ENCODE data around the gene OGDH.
"Not testable (repeated sequence)": the region's sequence is repeated elsewhere in the genome, so short reads cannot be mapped to it uniquely, and the experiment has no call there.

Gene OGDH

DNA sequence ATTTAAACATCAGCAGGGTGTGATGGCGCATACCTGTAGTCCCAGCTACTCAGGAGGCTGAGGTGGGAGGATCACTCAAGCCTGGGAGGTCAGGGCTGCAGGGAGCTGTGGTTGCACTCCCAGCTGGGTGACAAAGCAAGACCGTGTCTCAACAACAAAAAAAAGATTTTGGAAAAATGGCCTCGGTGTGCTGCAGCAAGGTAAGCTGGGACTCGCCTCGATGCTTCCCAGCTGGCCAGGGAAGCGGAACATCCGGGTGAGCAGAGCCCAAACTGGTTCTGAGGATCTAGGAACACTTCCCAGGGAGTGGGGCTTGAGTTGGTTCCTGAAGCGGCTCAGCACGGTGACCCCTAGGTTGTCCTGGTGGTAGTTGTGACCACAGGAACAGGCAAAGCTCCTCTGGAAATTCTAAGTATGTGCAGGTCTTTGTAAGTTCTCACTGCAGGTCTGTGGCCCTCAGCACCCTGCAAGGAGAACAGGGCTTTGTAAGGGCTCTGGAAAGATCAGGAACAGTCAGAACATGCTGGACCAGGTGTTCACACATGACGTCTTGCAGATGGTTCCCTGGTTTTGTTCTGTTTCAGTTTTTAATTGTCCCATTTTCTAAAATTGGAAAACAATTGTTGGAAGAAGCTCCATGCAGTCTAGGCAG lies 103.6 kb downstream of the OGDH start:
- Histone ChIP-seq H3K9me3 (ENCODE audit: low read depth, low read length) (no peaks in the 10 kb centered on the region), H3K9ac (ENCODE audit: insufficient read length) (no peak overlapping the region), H3K36me3 (ENCODE audit: insufficient read depth, low read length) (peaks cover 19% of the 10 kb centered on the region; the same call in 1 of the 2 replicates), H3K27ac (no peak overlapping the region), H3K4me3 (no peak overlapping the region)
- TF ChIP-seq EZH2 (IDR thresholded peaks at IDR 0.05), result no peak
- no peak for TF ChIP-seq FOXP2 (optimal IDR thresholded peaks at IDR 0.05; ENCODE audit: control extremely low read depth, extremely low read length, insufficient read depth)
- no peak for TF ChIP-seq POLR2AphosphoS5 (IDR thresholded peaks at IDR 0.05; ENCODE audit: borderline replicate concordance, low read depth, low read length)
- DNase-seq (ENCODE audit: low read depth, low spot score), result no peak

GRCh38 chr7:44711528-44711927 lies 105.1 kb downstream of the OGDH start:
- Histone ChIP-seq H3K9me3 (ENCODE audit: low read depth, low read length) (no peaks in the 10 kb centered on the region), H3K9ac (ENCODE audit: insufficient read length) (no peak overlapping the region), H3K4me3 (no peak overlapping the region), H3K27ac (no peak overlapping the region), H3K36me3 (ENCODE audit: insufficient read depth, low read length) (peaks cover 14% of the 10 kb centered on the region; the same call in 1 of the 2 replicates)
- no peak for DNase-seq (ENCODE audit: low read depth, low spot score)
- TF ChIP-seq FOXP2 (optimal IDR thresholded peaks at IDR 0.05; ENCODE audit: control extremely low read depth, extremely low read length, insufficient read depth), result no peak
- TF ChIP-seq POLR2AphosphoS5 (IDR thresholded peaks at IDR 0.05; ENCODE audit: borderline replicate concordance, low read depth, low read length), result no peak

DNA sequence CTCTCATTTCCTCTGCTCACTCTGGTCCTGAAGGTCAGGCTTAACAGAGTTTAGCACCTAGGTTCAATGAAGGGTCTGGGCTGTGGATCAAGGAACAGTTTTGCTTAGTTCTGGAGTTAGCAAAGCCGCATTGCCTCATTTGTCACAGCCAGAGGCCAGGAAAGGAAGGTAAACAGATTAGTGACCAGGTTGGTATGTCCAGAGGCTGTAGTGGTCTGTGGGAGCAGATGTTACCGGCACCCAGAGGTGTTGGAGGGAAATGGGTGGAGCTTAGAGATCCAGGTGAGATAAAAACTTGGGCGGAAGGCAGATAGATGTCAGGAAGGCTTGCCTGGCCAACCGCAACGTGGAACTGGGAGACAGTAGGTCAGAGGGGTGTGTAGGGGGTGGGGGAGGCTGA lies 105.6 kb downstream of the OGDH start:
- no peak for TF ChIP-seq FOXP2 (optimal IDR thresholded peaks at IDR 0.05; ENCODE audit: control extremely low read depth, extremely low read length, insufficient read depth)
- no peak for TF ChIP-seq POLR2AphosphoS5 (IDR thresholded peaks at IDR 0.05; ENCODE audit: borderline replicate concordance, low read depth, low read length)
- no peak for TF ChIP-seq EZH2 (IDR thresholded peaks at IDR 0.05)
- Histone ChIP-seq H3K36me3 (ENCODE audit: insufficient read depth, low read length) (peaks cover 14% of the 10 kb centered on the region; the same call in 1 of the 2 replicates), H3K9me3 (ENCODE audit: low read depth, low read length) (no peaks in the 10 kb centered on the region), H3K27ac (no peak overlapping the region), H3K4me3 (no peak overlapping the region), H3K9ac (ENCODE audit: insufficient read length) (no peak overlapping the region)
- no peak for DNase-seq (ENCODE audit: low read depth, low spot score)

DNA sequence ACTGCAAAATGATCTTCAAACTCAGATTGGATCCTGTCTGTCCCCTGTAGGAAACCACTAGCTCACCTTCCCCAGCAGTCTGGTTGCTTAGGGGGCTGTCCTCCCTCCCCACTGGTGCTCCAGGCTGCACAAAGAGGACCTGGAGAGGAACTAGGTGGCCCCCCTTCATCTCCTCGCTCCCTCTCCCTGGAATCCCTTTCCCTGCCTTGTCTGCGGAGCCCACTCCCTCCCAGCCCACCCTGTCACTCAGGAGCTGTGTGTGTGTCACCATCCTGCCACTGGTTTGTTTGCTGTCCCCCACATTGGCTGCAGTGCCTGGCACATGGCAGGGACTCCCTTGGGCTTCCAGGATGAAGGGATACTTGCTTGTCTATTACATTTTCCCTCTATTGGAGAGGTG lies 106.7 kb downstream of the OGDH start:
- TF ChIP-seq FOXP2 (optimal IDR thresholded peaks at IDR 0.05; ENCODE audit: control extremely low read depth, extremely low read length, insufficient read depth) (no peak), POLR2AphosphoS5 (IDR thresholded peaks at IDR 0.05; ENCODE audit: borderline replicate concordance, low read depth, low read length) (no peak), EZH2 (IDR thresholded peaks at IDR 0.05) (no peak)
- no peak for DNase-seq (ENCODE audit: low read depth, low spot score)
- Histone ChIP-seq H3K27ac (no peak overlapping the region), H3K9ac (ENCODE audit: insufficient read length) (no peak overlapping the region), H3K4me3 (no peak overlapping the region), H3K9me3 (ENCODE audit: low read depth, low read length) (no peaks in the 10 kb centered on the region), H3K36me3 (ENCODE audit: insufficient read depth, low read length) (peaks cover 5% of the 10 kb centered on the region; the same call in 1 of the 2 replicates)

DNA sequence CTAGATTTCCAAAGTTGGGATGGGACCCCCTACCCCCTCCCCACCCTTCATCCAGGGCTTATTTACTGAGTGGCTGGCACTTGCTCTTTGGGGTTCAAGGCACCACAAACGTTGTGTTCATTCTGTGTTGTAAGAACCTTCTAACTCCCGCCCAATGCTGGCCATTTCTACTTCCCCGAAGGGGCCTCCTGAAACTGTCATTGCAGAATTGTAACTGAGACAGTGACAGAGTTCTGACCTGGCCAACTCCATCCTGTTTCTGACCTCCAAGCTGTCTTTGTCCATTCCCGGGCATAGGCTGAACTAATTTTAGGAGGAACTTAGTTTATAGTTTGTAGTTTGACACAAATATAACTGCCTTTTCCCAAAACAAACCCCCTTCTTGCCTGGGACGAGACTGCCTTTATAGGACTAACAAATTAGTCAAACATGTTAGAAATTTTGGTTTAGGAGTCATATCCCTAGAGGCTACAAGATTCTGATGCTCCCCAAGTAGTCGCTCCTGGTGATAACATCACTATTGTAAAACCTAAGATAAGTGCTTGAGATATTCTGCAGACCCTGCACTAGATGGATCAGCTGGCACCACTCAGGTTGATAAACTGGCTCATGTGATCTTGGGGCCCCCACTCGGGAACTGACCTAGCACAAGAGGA lies 107.4 kb downstream of the OGDH start:
- Histone ChIP-seq H3K36me3 (ENCODE audit: insufficient read depth, low read length) (peaks cover 3% of the 10 kb centered on the region; the same call in 1 of the 2 replicates), H3K4me3 (no peak overlapping the region), H3K9me3 (ENCODE audit: low read depth, low read length) (no peaks in the 10 kb centered on the region), H3K27ac (no peak overlapping the region), H3K9ac (ENCODE audit: insufficient read length) (no peak overlapping the region)
- no peak for TF ChIP-seq EZH2 (IDR thresholded peaks at IDR 0.05)
- TF ChIP-seq POLR2AphosphoS5 (IDR thresholded peaks at IDR 0.05; ENCODE audit: borderline replicate concordance, low read depth, low read length), result no peak
- no peak for TF ChIP-seq FOXP2 (optimal IDR thresholded peaks at IDR 0.05; ENCODE audit: control extremely low read depth, extremely low read length, insufficient read depth)
- no peak for DNase-seq (ENCODE audit: low read depth, low spot score)

- H3K27ac ChIP-seq, result no peak overlapping the region
- no peaks in the 10 kb centered on the region for H3K36me3 ChIP-seq (ENCODE audit: insufficient read depth, low read length)
- TF ChIP-seq POLR2AphosphoS5 (IDR thresholded peaks at IDR 0.05; ENCODE audit: borderline replicate concordance, low read depth, low read length) (no peak), FOXP2 (optimal IDR thresholded peaks at IDR 0.05; ENCODE audit: control extremely low read depth, extremely low read length, insufficient read depth) (no peak), EZH2 (IDR thresholded peaks at IDR 0.05) (no peak)
- no peak overlapping the region for H3K9ac ChIP-seq (ENCODE audit: insufficient read length)
- no peak overlapping the region for H3K4me3 ChIP-seq
- DNase-seq (ENCODE audit: low read depth, low spot score), result no peak
- H3K9me3 ChIP-seq (ENCODE audit: low read depth, low read length), result no peaks in the 10 kb centered on the region
Observed at GRCh38 chr7:44716205-44716604, 109.8 kb downstream of the OGDH start.

- Histone ChIP-seq H3K36me3 (ENCODE audit: insufficient read depth, low read length) (no peaks in the 10 kb centered on the region), H3K27ac (no peak overlapping the region), H3K9me3 (ENCODE audit: low read depth, low read length) (no peaks in the 10 kb centered on the region), H3K4me3 (no peak overlapping the region), H3K9ac (ENCODE audit: insufficient read length) (no peak overlapping the region)
- TF ChIP-seq EZH2 (IDR thresholded peaks at IDR 0.05) (no peak), FOXP2 (optimal IDR thresholded peaks at IDR 0.05; ENCODE audit: control extremely low read depth, extremely low read length, insufficient read depth) (no peak), POLR2AphosphoS5 (IDR thresholded peaks at IDR 0.05; ENCODE audit: borderline replicate concordance, low read depth, low read length) (no peak)
- DNase-seq (ENCODE audit: low read depth, low spot score), result no peak
Observed at GRCh38 chr7:44720301-44720700, 113.9 kb downstream of the OGDH start.

GRCh38 chr7:44724276-44724675 lies 117.8 kb downstream of the OGDH start:
- no peaks in the 10 kb centered on the region for H3K9me3 ChIP-seq (ENCODE audit: low read depth, low read length)
- H3K27ac ChIP-seq, result no peak overlapping the region
- DNase-seq (ENCODE audit: low read depth, low spot score), result no peak
- TF ChIP-seq EZH2 (IDR thresholded peaks at IDR 0.05) (no peak), POLR2AphosphoS5 (IDR thresholded peaks at IDR 0.05; ENCODE audit: borderline replicate concordance, low read depth, low read length) (no peak), FOXP2 (optimal IDR thresholded peaks at IDR 0.05; ENCODE audit: control extremely low read depth, extremely low read length, insufficient read depth) (no peak)
- no peaks in the 10 kb centered on the region for H3K36me3 ChIP-seq (ENCODE audit: insufficient read depth, low read length)
- H3K9ac ChIP-seq (ENCODE audit: insufficient read length), result no peak overlapping the region
- no peak overlapping the region for H3K4me3 ChIP-seq

DNA sequence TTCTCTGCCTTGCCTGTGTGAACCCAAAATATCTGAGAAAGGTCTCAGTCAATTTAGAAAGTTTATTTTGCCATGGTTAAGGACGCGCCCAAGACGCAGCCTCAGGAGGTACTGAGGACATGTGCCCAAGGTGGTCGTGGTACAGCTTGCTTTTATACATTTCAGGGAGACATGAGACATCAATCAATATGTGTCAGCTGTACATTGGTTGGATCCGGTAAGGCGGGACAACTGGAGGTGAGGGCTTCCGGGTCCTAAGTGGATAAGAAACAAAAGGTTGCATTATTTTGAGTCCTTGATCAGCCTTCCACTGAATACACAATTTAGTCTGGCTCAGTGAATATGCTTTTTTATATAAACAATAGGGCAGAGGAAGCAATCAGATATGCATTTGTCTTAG lies 119.8 kb downstream of the OGDH start:
- not testable (repeated sequence) for H3K9ac ChIP-seq (ENCODE audit: insufficient read length); H3K9me3 ChIP-seq (ENCODE audit: low read depth, low read length); H3K36me3 ChIP-seq (ENCODE audit: insufficient read depth, low read length); H3K27ac ChIP-seq; H3K4me3 ChIP-seq; DNase-seq (ENCODE audit: low read depth, low spot score)
